ENCODE measurements around the gene NOXA1. TPM values are rescaled to one million over a fixed set of nuclear protein-coding genes. Genes with fewer than 3 reads are reported as not detected.

Gene NOXA1
- total and polyA plus RNA-seq, 9 of the 15 experiments (the other 6 are each of a cell fraction or from before 2014, with no cell fraction given), result 0.07 to 1.2 (median 0.20) TPM; not detected in 4

DNA sequence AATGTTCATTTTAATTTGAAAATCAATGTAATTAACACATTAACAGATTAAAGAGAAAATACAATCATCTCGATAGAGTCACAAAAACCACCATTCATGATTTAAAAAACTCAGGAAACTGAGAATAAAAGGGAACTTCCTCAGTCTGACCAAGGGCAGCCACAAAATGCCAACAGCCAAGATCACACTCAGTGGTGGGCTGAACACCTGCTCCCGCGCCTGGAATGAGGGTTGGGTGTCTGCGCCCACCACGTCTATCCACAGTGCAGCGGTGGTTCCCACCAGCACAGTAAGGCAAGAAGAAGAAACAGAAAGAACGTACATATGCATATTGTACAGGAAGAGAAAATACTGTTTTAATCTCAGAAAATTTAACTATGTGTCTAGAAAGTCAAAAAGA lies 47.6 kb downstream of the NOXA1 start:
- in situ Hi-C loops (cut with MboI), result no loop called here
- no peak for FAIRE-seq
- CTCF ChIA-PET (ENCODE audit: low intra/inter-chr PET ratio), result no interaction called here
- TF ChIP-seq, protein P1, sequence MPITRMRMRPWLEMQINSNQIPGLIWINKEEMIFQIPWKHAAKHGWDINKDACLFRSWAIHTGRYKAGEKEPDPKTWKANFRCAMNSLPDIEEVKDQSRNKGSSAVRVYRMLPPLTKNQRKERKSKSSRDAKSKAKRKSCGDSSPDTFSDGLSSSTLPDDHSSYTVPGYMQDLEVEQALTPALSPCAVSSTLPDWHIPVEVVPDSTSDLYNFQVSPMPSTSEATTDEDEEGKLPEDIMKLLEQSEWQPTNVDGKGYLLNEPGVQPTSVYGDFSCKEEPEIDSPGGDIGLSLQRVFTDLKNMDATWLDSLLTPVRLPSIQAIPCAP (CRISPR knock-in tag; IDR thresholded peaks at IDR 0.05; ENCODE audit: borderline replicate concordance), result no peak
- no peak for TF ChIP-seq SNIP1 (IDR thresholded peaks at IDR 0.05; ENCODE audit: low read depth)
- TF ChIP-seq, protein P2, sequence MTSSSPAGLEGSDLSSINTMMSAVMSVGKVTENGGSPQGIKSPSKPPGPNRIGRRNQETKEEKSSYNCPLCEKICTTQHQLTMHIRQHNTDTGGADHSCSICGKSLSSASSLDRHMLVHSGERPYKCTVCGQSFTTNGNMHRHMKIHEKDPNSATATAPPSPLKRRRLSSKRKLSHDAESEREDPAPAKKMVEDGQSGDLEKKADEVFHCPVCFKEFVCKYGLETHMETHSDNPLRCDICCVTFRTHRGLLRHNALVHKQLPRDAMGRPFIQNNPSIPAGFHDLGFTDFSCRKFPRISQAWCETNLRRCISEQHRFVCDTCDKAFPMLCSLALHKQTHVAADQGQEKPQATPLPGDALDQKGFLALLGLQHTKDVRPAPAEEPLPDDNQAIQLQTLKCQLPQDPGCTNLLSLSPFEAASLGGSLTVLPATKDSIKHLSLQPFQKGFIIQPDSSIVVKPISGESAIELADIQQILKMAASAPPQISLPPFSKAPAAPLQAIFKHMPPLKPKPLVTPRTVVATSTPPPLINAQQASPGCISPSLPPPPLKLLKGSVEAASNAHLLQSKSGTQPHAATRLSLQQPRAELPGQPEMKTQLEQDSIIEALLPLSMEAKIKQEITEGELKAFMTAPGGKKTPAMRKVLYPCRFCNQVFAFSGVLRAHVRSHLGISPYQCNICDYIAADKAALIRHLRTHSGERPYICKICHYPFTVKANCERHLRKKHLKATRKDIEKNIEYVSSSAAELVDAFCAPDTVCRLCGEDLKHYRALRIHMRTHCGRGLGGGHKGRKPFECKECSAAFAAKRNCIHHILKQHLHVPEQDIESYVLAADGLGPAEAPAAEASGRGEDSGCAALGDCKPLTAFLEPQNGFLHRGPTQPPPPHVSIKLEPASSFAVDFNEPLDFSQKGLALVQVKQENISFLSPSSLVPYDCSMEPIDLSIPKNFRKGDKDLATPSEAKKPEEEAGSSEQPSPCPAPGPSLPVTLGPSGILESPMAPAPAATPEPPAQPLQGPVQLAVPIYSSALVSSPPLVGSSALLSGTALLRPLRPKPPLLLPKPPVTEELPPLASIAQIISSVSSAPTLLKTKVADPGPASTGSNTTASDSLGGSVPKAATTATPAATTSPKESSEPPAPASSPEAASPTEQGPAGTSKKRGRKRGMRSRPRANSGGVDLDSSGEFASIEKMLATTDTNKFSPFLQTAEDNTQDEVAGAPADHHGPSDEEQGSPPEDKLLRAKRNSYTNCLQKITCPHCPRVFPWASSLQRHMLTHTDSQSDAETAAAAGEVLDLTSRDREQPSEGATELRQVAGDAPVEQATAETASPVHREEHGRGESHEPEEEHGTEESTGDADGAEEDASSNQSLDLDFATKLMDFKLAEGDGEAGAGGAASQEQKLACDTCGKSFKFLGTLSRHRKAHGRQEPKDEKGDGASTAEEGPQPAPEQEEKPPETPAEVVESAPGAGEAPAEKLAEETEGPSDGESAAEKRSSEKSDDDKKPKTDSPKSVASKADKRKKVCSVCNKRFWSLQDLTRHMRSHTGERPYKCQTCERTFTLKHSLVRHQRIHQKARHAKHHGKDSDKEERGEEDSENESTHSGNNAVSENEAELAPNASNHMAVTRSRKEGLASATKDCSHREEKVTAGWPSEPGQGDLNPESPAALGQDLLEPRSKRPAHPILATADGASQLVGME (CRISPR knock-in tag; IDR thresholded peaks at IDR 0.05), result no peak
- TF ChIP-seq HNRNPK (IDR thresholded peaks at IDR 0.05; ENCODE audit: low read depth, low read length, poor library complexity, severe bottlenecking), result no peak
- no peak for TF ChIP-seq LARP7 (IDR thresholded peaks at IDR 0.05)
- no peak for TF ChIP-seq NFIX (CRISPR knock-in tag; IDR thresholded peaks at IDR 0.05; ENCODE audit: low read depth)
- TF ChIP-seq, protein P3, sequence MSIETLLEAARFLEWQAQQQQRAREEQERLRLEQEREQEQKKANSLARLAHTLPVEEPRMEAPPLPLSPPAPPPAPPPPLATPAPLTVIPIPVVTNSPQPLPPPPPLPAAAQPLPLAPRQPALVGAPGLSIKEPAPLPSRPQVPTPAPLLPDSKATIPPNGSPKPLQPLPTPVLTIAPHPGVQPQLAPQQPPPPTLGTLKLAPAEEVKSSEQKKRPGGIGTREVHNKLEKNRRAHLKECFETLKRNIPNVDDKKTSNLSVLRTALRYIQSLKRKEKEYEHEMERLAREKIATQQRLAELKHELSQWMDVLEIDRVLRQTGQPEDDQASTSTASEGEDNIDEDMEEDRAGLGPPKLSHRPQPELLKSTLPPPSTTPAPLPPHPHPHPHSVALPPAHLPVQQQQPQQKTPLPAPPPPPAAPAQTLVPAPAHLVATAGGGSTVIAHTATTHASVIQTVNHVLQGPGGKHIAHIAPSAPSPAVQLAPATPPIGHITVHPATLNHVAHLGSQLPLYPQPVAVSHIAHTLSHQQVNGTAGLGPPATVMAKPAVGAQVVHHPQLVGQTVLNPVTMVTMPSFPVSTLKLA (conservative IDR thresholded peaks at IDR 0.05), result no peak
- TF ChIP-seq FOXM1 (IDR thresholded peaks at IDR 0.05; ENCODE audit: low read depth), result no peak
- TF ChIP-seq FOXM1 (CRISPR knock-in tag; IDR thresholded peaks at IDR 0.05; ENCODE audit: low read depth), result no peak
- TF ChIP-seq, protein P4, sequence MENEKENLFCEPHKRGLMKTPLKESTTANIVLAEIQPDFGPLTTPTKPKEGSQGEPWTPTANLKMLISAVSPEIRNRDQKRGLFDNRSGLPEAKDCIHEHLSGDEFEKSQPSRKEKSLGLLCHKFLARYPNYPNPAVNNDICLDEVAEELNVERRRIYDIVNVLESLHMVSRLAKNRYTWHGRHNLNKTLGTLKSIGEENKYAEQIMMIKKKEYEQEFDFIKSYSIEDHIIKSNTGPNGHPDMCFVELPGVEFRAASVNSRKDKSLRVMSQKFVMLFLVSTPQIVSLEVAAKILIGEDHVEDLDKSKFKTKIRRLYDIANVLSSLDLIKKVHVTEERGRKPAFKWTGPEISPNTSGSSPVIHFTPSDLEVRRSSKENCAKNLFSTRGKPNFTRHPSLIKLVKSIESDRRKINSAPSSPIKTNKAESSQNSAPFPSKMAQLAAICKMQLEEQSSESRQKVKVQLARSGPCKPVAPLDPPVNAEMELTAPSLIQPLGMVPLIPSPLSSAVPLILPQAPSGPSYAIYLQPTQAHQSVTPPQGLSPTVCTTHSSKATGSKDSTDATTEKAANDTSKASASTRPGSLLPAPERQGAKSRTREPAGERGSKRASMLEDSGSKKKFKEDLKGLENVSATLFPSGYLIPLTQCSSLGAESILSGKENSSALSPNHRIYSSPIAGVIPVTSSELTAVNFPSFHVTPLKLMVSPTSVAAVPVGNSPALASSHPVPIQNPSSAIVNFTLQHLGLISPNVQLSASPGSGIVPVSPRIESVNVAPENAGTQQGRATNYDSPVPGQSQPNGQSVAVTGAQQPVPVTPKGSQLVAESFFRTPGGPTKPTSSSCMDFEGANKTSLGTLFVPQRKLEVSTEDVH (IDR thresholded peaks at IDR 0.05; ENCODE audit: low read depth, partially characterized antibody), result no peak
- TF ChIP-seq ZNF717 (CRISPR knock-in tag; IDR thresholded peaks at IDR 0.05), result no peak
- TF ChIP-seq CBFA2T3 (IDR thresholded peaks at IDR 0.05), result no peak
- TF ChIP-seq CC2D1A (IDR thresholded peaks at IDR 0.05), result no peak

More for the DNA sequence above, 47.6 kb downstream of the NOXA1 start:
- BruUV-seq (replicated peaks), result no TSS peak
- Histone ChIP-seq H3K9me1 (ENCODE audit: control insufficient read depth, insufficient read depth, low read length) (no peaks in the 10 kb centered on the region), H3K9me3 (replicated peaks; ENCODE audit: control insufficient read depth, insufficient read depth, low read depth, low read length) (peaks cover 5% of the 10 kb centered on the region), H2AFZ (ENCODE audit: low read depth, low read length) (0 out of 2 replicates have a peak overlapping the region, but pooled peaks have one; percentile 33), H3K27me3 (ENCODE audit: control insufficient read depth in 2 of 2, insufficient read depth in 2 of 2, low read length in 2 of 2) (no peaks in the 10 kb centered on the region), H3K4me1 (replicated peaks in 1 of 2; ENCODE audit: control insufficient read depth in 2 of 2, insufficient read depth in 2 of 2, low read length in 2 of 2) (peaks cover 0 to 14% of the 10 kb centered on the region in 2 experiments; a peak in 1 of 5 replicates), H3K4me3 (no peak overlapping the region), H3K9ac (ENCODE audit: insufficient read depth in 1 of 2, low read depth in 2 of 2, low read length in 2 of 2) (no peak overlapping the region), H3K36me3 (ENCODE audit: control insufficient read depth, insufficient read depth, low read length) (no peaks in the 10 kb centered on the region), H3K4me2 (ENCODE audit: insufficient read depth, low read length) (no peak overlapping the region), H4K20me1 (replicated peaks; ENCODE audit: control insufficient read depth, insufficient read depth, low read length) (no peaks in the 10 kb centered on the region), H3K79me2 (ENCODE audit: control insufficient read depth, insufficient read depth, low read length) (no peaks in the 10 kb centered on the region), H3K27ac (ENCODE audit: extremely low read depth, low read depth, low read length) (no peak overlapping the region)
- 55% methylated on average over 7 of the region's 7 CpGs for WGBS (ENCODE audit: insufficient coverage, low coverage, missing lambda C conversion rate)
- ATAC-seq, result no peak
- POLR2A ChIA-PET, result interaction anchor here (0.6 kb wide), 1 partner anchor 9 kb away, joined by 3 read pairs; no protein-coding TSS in a partner anchor
- DNase-seq (ENCODE audit: extremely low read depth in 1 of 4, low spot score in 3 of 4), result no peak
- intact Hi-C loops (cut with micrococcal nuclease), result no loop called here
